Mesenchymal stem cell (in vitro differentiated cells and primary cell): ENCODE measurements around the gene CROT.

ENCODE experiments used
- DNase-seq: peaks from one replicate; pipeline ENCODE4 v3.0.0-alpha.2; 2013
- H2AFZ ChIP-seq: one replicate; pipeline ENCODE4 v1.6.1; 2013; ENCODE audit warnings: low read depth, mild to moderate bottlenecking, control low read depth, inconsistent platforms, low read length, moderate library complexity
- H2AK5ac ChIP-seq: 2 replicates; pipeline ENCODE4 v1.6.1; 2013; ENCODE audit warnings: low read length, moderate library complexity, mild to moderate bottlenecking, inconsistent platforms; ENCODE audit not compliant: severe bottlenecking
- H2BK120ac ChIP-seq: one replicate; pipeline ENCODE4 v1.6.1; 2013; ENCODE audit warnings: low read depth, mild to moderate bottlenecking, inconsistent platforms, low read length, moderate library complexity
- H2BK12ac ChIP-seq, 2 experiments: one replicate each; pipeline ENCODE4 v1.6.1; 2013; ENCODE audit warnings: inconsistent platforms in 2 of 2, low read length in 2 of 2, mild to moderate bottlenecking in 2 of 2, moderate library complexity in 2 of 2, control low read depth in 1 of 2
- H2BK15ac ChIP-seq: one replicate; pipeline ENCODE4 v1.6.1; 2013; ENCODE audit warnings: mild to moderate bottlenecking, low read depth, inconsistent platforms; ENCODE audit not compliant: poor library complexity, severe bottlenecking
- H2BK5ac ChIP-seq: 2 replicates; pipeline ENCODE4 v1.6.1; 2013; ENCODE audit warnings: low read depth, mild to moderate bottlenecking, low read length, control low read depth, inconsistent platforms; ENCODE audit not compliant: poor library complexity, severe bottlenecking
- H3K14ac ChIP-seq, 2 experiments: one replicate each; pipeline ENCODE4 v1.6.1; 2013; ENCODE audit warnings: inconsistent platforms in 2 of 2, low read length in 2 of 2, control low read depth in 1 of 2, mild to moderate bottlenecking in 1 of 2, moderate library complexity in 1 of 2
- H3K18ac ChIP-seq, 2 experiments: one replicate each; pipeline ENCODE4 v1.6.1; 2013; ENCODE audit warnings: inconsistent platforms in 2 of 2, low read length in 2 of 2, control low read depth in 1 of 2, low read depth in 1 of 2, mild to moderate bottlenecking in 1 of 2
- H3K23ac ChIP-seq, 2 experiments: one replicate each; pipeline ENCODE4 v1.6.1; 2013; ENCODE audit warnings: inconsistent platforms in 2 of 2, low read length in 2 of 2, mild to moderate bottlenecking in 2 of 2, moderate library complexity in 2 of 2, control low read depth in 1 of 2
- H3K27ac ChIP-seq: 2 replicates; pipeline ENCODE4 v1.5.1; 2013; ENCODE audit warnings: mild to moderate bottlenecking, moderate library complexity, low read length, control low read depth, inconsistent platforms; ENCODE audit not compliant: poor library complexity, severe bottlenecking
- H3K27me3 ChIP-seq, 2 experiments: 2 replicates each; pipeline versions ENCODE4 v1.6.1 to v1.7.0; 2013; ENCODE audit warnings: low read length in 2 of 2, mild to moderate bottlenecking in 2 of 2, moderate library complexity in 2 of 2, control low read depth in 1 of 2, inconsistent platforms in 1 of 2; ENCODE audit not compliant: control insufficient read depth in 1 of 2, insufficient read depth in 1 of 2
- H3K36me3 ChIP-seq, 2 experiments: 2 replicates each; pipeline versions ENCODE4 v1.6.1 to v1.7.0; 2013; ENCODE audit warnings: low read length in 2 of 2, control low read depth in 1 of 2, inconsistent platforms in 1 of 2, low read depth in 1 of 2, mild to moderate bottlenecking in 1 of 2; ENCODE audit not compliant: insufficient read depth in 2 of 2, control insufficient read depth in 1 of 2
- H3K4ac ChIP-seq, 2 experiments: one replicate each; pipeline ENCODE4 v1.6.1; 2013; ENCODE audit warnings: inconsistent platforms in 2 of 2, low read length in 2 of 2, mild to moderate bottlenecking in 2 of 2, moderate library complexity in 2 of 2, control low read depth in 1 of 2, low read depth in 1 of 2
- H3K4me1 ChIP-seq: 2 replicates; pipeline ENCODE4 v1.6.1; 2013; ENCODE audit warnings: low read depth, low read length, control low read depth; ENCODE audit not compliant: control insufficient read depth, insufficient read depth
- H3K4me2 ChIP-seq: 2 replicates; pipeline ENCODE4 v1.6.1; 2013; ENCODE audit warnings: low read length, mild to moderate bottlenecking, inconsistent platforms; ENCODE audit not compliant: poor library complexity, severe bottlenecking
- H3K4me3 ChIP-seq, 2 experiments: 2 replicates each; pipeline versions ENCODE4 v1.5.1 to v1.7.0; 2013; ENCODE audit warnings: low read length in 2 of 2, mild to moderate bottlenecking in 2 of 2, control low read depth in 1 of 2, low read depth in 1 of 2; ENCODE audit not compliant: insufficient read depth in 1 of 2
- H3K79me1 ChIP-seq: replicated peaks from 2 replicates; pipeline ENCODE4 v1.6.1; 2013; ENCODE audit warnings: mild to moderate bottlenecking, control low read depth, low read length, inconsistent platforms; ENCODE audit not compliant: poor library complexity, severe bottlenecking
- H3K9ac ChIP-seq: 2 replicates; pipeline ENCODE4 v1.7.0; 2013; ENCODE audit warnings: mild to moderate bottlenecking, low read length, moderate library complexity
- H3K9me3 ChIP-seq: 2 replicates; pipeline ENCODE4 v1.7.0; 2013; ENCODE audit warnings: mild to moderate bottlenecking, low read length; ENCODE audit not compliant: control insufficient read depth
- H4K8ac ChIP-seq: one replicate; pipeline ENCODE4 v1.6.1; 2013; ENCODE audit warnings: inconsistent platforms, mild to moderate bottlenecking, low read length, moderate library complexity
- H4K91ac ChIP-seq: one replicate; pipeline ENCODE4 v1.6.1; 2013; ENCODE audit warnings: mild to moderate bottlenecking, low read length, inconsistent platforms
- WGBS: methylation state at CpG from one replicate; pipeline ENCODE4 v1.1.7; 2013; ENCODE audit warnings: mixed read lengths; 5-methylcytosine and 5-hydroxymethylcytosine counted together

Gene CROT

DNA sequence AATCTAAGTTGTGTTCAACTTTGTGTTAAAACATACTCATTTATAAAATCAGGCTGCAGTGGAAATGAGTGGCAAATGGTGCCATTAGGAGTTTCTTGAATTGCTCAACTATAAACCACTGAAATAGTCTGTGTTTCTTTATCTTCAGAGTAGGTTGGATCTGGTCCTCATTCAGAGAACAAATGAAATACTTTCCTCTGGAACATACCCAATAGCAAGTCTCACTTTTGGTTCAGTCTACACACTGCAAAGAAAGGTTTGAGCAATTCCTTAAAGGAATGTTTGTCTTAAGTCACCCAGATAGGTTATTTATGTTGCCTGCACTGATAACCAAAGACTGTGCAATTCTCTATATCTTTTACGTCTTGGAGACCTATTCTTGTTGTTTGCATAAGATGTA lies 67.6 kb downstream of the CROT start:
- Histone ChIP-seq H2AK5ac (no peak overlapping the region), H3K4ac (no peak overlapping the region), H4K8ac (no peak overlapping the region), H3K9me3 (no peaks in the 10 kb centered on the region), H3K18ac (no peak overlapping the region), H3K27me3 (no peaks in the 10 kb centered on the region), H2BK15ac (no peak overlapping the region), H2AFZ (no peak overlapping the region), H2BK5ac (no peak overlapping the region), H4K91ac (no peak overlapping the region), H3K4me3 (no peak overlapping the region), H3K27ac (no peak overlapping the region), H3K79me1 (no peaks in the 10 kb centered on the region), H3K4me1 (peaks cover 4% of the 10 kb centered on the region), H3K36me3 (no peaks in the 10 kb centered on the region), H3K23ac (no peak overlapping the region), H3K14ac (no peak overlapping the region), H2BK120ac (no peak overlapping the region), H3K4me2 (no peak overlapping the region), H3K9ac (no peak overlapping the region), H2BK12ac (no peak overlapping the region)
- WGBS = no CpG with 5 or more reads among the region's 1 CpG
- DNase-seq = peak; percentile 57

DNA sequence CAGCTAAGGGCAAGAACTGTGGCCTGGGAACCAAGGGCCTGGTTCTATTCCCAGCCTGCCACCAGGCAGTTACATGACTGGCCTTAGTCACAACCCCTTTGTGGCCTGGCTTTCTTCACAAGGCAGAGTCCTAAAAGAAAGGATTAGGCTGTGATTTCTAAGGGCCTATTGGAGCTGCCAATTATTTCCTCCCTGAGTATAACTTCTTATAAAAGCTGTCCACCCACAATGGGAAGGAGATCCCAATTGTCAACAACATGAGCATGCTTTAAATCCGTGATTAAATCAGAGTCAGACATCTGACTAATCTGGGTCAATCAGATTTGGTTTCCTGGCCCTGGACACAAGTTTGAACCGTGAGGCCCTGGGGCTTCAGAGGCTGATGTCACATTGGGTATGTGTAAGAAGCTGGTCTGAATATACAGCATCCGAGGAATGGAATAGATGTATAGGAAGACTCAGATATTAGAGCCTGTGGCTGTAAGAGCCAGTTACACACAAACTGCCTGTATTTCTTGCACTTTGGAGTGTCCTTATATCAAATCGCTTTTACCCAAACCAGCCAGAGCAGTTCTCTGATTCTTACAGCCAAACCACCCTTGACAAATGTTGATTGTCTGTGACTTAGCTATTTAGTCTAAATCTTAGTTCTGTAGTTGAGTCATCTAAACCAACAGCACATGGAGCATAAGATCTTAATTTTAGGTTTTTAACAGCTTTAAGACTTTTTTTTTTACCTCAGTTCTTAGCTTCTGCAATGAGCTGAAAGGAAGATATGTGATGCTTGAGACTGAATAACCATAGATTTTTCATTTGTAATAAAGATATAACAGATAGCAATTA lies 68.7 kb downstream of the CROT start:
- no peaks in the 10 kb centered on the region for H3K79me1 ChIP-seq
- no peak overlapping the region for H2AFZ ChIP-seq
- H3K23ac ChIP-seq = no peak overlapping the region
- no peaks in the 10 kb centered on the region for H3K36me3 ChIP-seq
- peak; percentile 39 for DNase-seq
- H3K27ac ChIP-seq = peak overlapping the region; percentile 75
- peak overlapping the region; percentile 74 for H2AK5ac ChIP-seq
- no peak overlapping the region for H4K91ac ChIP-seq
- no peak overlapping the region for H4K8ac ChIP-seq
- H2BK120ac ChIP-seq = no peak overlapping the region
- no peak overlapping the region for H2BK15ac ChIP-seq
- peak overlapping the region in 1 of 2 experiments; percentile 29 for H2BK12ac ChIP-seq
- H3K18ac ChIP-seq = peak overlapping the region in 1 of 2 experiments; percentile 77
- 70% methylated on average over 2 of the region's 4 CpGs for WGBS
- H3K27me3 ChIP-seq = no peaks in the 10 kb centered on the region
- peak overlapping the region; percentile 40 for H2BK5ac ChIP-seq
- no peaks in the 10 kb centered on the region for H3K9me3 ChIP-seq
- peak overlapping the region; percentile 64 for H3K9ac ChIP-seq
- H3K14ac ChIP-seq = no peak overlapping the region
- no peak overlapping the region for H3K4me3 ChIP-seq
- H3K4me2 ChIP-seq = no peak overlapping the region
- H3K4ac ChIP-seq = peak overlapping the region in 1 of 2 experiments; percentile 33
- H3K4me1 ChIP-seq = peaks cover 4% of the 10 kb centered on the region

DNA sequence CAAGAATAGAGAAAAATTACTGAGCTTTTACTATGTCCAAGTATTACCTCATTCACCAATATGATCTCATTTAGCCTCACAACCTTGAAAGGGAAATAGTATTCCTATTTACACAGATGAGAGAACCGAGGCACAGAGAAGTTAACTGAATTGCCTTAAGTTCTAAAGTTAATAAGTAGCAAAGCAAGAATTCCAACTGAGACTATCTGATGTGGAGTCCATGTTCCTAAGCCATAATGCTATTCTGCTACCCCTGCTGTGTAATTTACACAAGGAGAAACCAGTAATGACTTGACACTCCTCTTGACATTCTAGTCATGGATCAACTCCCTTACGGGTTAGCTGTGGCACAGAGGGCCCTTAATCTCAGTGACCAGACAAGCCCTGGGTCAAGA lies 69.3 kb downstream of the CROT start:
- no peaks in the 10 kb centered on the region for H3K27me3 ChIP-seq
- H3K23ac ChIP-seq = no peak overlapping the region
- H3K4me3 ChIP-seq = no peak overlapping the region
- no peak overlapping the region for H3K14ac ChIP-seq
- H3K4me2 ChIP-seq = no peak overlapping the region
- peak overlapping the region in 1 of 2 experiments; percentile 21 for H2BK12ac ChIP-seq
- H3K18ac ChIP-seq = no peak overlapping the region
- no peaks in the 10 kb centered on the region for H3K9me3 ChIP-seq
- H3K36me3 ChIP-seq = no peaks in the 10 kb centered on the region
- no peaks in the 10 kb centered on the region for H3K79me1 ChIP-seq
- no peak overlapping the region for H2AFZ ChIP-seq
- H2BK15ac ChIP-seq = no peak overlapping the region
- no peak overlapping the region for H2BK120ac ChIP-seq
- peaks cover 4% of the 10 kb centered on the region for H3K4me1 ChIP-seq
- H2BK5ac ChIP-seq = no peak overlapping the region
- DNase-seq = no peak
- no peak overlapping the region for H3K4ac ChIP-seq
- no peak overlapping the region for H2AK5ac ChIP-seq
- H4K91ac ChIP-seq = no peak overlapping the region
- 86% methylated on average over 1 of the region's 2 CpGs for WGBS
- no peak overlapping the region for H4K8ac ChIP-seq
- peak overlapping the region; percentile 64 for H3K9ac ChIP-seq
- peak overlapping the region; percentile 66 for H3K27ac ChIP-seq

DNA sequence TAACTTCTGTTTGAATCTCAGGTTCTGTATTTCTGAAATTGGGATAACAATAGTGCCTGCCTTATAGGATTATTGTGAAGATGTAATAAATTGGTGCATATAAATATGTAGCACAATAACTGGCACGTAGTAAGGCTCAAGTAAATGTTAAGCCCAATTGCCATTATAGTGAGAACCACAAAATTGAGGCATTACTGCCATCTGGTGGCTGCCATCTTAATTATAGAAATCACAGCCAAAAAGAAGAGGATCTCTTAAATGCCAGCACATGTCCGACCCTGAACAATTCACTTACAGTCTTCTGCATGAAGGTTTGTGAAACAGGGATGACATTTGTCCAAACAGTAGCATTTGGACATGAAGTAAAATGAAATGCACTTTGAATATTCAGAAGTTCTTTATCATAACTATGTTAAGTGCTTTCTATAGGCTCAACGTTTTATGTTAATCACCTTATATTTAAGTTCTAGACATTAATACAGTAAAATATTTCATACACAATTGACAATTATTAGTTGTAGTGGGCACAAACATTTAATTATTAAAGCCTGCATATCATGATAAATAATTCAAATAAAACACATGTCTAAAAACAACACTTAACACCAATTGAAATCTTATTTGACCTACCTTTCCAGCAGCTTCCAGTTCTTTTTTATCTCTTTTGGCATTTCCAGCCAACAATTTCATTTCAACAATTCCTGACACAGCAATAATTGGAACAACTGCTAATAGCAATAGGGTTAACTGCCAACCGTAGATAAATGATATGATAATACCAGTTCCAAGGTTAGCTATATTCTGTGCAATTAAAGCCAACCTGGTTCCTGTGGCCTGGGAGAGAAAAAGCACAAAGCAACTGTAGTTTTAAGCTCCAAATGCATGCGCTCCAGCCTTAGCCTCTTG lies 71.5 kb downstream of the CROT start:
- Histone ChIP-seq H3K36me3 (no peaks in the 10 kb centered on the region), H4K91ac (no peak overlapping the region), H3K27me3 (no peaks in the 10 kb centered on the region), H3K9me3 (no peaks in the 10 kb centered on the region), H3K4ac (no peak overlapping the region), H3K14ac (no peak overlapping the region), H2BK120ac (no peak overlapping the region), H2BK12ac (no peak overlapping the region), H3K9ac (no peak overlapping the region), H3K18ac (no peak overlapping the region), H3K4me3 (no peak overlapping the region), H2BK5ac (no peak overlapping the region), H3K23ac (no peak overlapping the region), H3K4me2 (no peak overlapping the region), H3K27ac (no peak overlapping the region), H4K8ac (no peak overlapping the region), H2BK15ac (no peak overlapping the region), H3K79me1 (no peaks in the 10 kb centered on the region), H2AFZ (no peak overlapping the region), H3K4me1 (peaks cover 4% of the 10 kb centered on the region), H2AK5ac (no peak overlapping the region)
- peak; percentile 68 for DNase-seq
- WGBS = 42% methylated on average over 3 of the region's 5 CpGs
